Stimulated activated CD4-positive, alpha-beta T cell treated with anti-CD3 and anti-CD28 coated beads, TNF-alpha, amount 100 ng/mL, for 24 hours (primary cell): ENCODE results near the gene RPL31.

Experiments
- DNase-seq, 3 experiments: peaks; one replicate each; pipeline ENCODE4 v3.0.0-alpha.2; 2020; ENCODE audit warnings: low read depth in 3 of 3

The RPL31 gene

GRCh38 chr2:101001691-101002561, at the start of gene RPL31:
Gene RPL31, plus strand, starts transcription at chr2:101002289. Its CDS starts 413 bp downstream, at chr2:101002702.
- DNase-seq = peak; percentile 91 to 95 (median 93)

- no peak for DNase-seq
Observed at GRCh38 chr2:100952512-100952911, 49.6 kb upstream of the RPL31 start.

DNA sequence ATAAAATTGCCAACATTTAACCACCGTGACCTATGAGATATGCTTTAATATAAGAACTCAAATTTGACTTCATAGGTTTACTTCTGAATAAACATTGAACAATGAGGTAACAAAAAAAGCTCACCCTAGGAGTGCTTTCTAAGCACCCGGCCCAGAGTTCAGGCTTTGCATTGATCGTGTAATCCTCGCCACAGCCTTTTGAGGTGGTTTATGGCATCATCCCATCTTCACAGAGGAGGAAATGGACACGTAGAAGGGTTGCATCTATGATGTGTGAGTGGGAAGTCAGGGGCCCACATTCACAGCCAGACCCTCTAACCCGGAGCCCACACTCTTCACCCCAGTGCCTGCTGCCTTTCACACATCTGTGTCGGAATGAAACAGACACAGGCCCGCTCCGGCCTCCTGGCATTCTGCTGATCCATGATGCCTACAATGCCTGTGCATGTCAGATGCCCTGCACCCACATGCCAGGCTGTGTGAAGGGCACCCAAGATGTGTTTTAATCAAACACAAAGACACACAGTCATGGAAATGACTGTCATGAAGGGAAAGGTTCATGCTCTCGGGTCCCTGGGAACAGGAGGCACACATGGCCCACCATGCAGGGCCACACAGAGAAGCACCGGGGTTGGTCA, 48.6 kb upstream of the RPL31 start:
- DNase-seq = no peak

DNA sequence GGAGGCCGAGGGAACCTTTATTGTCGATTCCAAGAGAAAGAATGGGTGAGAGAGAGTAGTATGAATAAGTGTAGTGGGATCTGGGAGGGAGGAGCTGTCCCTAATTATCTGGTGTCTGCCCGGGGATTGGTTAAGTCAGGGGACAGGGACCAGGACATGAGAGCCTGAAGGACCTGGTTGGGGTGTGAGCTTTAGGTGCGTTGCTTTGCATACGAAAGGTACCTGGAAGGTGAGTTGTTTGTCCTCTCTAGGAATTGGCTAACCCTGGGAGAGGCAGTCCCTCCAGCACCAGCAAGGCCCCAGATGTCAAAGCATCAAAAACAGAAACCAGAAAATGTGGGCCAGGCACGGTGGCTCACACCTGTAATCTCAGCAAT, 48.1 kb upstream of the RPL31 start:
- DNase-seq = no peak

DNA sequence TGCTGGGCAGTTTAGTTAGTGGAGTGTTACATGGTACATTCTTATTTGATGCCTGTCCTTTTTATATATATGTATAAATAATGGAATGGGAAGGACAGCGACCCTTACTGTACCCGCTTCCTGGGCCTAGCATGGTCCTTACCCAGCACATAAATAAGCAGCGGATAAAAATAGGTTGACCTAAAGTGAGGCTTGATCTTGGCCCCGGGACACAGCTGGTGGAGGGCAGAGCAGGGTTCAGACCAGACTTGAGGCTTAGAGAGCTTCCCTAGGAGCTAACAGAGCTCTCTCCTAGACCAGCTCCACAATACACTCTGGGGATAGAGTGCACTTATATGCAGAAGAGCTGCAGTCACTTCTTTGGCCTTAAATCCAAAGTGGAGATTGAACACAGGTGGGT, 46.9 kb upstream of the RPL31 start:
- no peak for DNase-seq

DNA sequence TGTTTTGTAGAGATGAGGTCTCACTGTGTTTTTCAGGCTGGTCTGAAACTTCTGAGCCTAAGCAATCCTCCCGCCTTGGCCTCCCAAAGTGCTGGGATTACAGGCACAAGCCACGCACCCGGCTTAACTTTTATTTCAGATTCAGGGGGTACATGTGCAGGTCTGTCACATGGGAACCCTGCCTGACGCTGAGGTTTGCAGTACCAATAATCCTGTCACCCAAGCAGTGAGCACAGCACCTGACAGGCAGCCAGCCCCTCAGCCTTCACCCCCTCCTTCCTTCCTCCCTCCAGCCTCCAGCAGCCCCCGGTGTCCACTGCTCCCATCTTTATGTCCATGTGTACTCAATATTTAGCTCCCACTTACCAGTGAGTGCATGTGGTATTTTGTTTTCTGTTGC, 46.0 kb upstream of the RPL31 start:
- no peak for DNase-seq

- DNase-seq = no peak
Observed at GRCh38 chr2:100957996-100958653, 44.0 kb upstream of the RPL31 start.

DNA sequence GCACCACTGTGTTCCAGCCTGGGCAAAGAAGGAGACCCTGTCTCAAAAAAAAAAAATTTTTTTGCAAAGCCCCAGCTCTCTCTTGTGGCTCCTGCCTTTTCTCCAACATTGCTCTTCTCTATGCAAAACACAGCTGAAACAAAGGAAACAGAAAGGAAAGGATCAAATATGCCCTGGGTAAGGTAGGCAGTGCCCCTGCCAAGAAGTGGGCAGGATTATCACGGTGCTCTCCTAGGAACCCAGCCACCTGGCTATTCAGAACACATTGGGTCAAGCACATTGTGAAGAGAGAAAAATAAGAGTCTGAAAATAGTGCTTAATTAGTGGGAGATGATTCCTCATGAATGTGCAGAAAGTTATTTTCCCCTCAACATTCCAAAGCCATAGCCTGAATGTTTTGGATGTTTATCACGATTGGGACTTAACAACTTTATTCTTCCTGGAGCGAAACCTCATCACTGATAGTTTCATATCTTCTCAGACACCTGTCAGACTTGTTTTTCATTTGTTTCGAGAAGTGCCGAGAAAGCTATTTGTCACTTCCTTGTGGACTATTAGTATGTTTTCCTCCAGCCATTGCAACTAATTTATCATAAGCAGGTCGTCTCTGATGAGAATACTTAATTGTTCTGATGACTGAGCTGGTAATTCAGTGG, 42.7 kb upstream of the RPL31 start:
- DNase-seq = no peak

- DNase-seq = no peak
Observed at GRCh38 chr2:100960688-100961087, 41.4 kb upstream of the RPL31 start.

DNA sequence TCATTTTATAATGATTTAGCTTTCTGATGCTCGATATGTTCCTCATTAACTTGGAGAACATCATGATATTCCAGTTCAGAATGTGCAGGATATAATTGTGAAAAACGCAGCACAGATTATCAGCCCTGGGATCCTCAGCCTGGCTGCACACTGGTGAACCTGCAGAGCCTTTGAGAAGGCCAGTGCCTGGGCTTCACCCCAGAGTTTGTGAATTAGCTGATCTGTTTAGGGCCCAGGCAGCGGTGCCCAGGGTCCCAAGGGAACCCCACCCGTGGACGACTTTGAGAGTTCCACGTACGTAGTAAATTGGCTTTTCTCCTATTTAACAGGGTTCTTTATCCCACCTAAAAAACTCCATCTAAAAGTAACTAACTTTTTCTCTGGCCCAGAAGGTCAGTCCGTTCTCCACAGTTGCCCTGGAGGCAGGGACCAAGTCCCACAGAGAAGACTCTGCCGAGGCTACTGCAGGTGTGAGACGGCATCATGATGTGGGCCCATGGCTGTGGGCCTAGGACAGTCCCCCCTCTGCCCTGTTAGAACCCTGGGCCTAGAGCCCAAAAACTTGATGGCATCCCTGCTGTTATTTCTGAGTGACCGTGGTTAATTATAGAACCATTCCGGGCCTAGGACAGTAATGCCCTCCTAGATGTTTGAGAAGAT, 39.6 kb upstream of the RPL31 start:
- DNase-seq = no peak

- DNase-seq = no peak
Observed at GRCh38 chr2:100963026-100963375, 39.1 kb upstream of the RPL31 start.

GRCh38 chr2:100964222-100964621, 37.9 kb upstream of the RPL31 start:
- DNase-seq = no peak

GRCh38 chr2:100964681-100965169, 37.4 kb upstream of the RPL31 start:
- no peak for DNase-seq

- no peak for DNase-seq
Observed at GRCh38 chr2:100965596-100965995, 36.5 kb upstream of the RPL31 start.

DNA sequence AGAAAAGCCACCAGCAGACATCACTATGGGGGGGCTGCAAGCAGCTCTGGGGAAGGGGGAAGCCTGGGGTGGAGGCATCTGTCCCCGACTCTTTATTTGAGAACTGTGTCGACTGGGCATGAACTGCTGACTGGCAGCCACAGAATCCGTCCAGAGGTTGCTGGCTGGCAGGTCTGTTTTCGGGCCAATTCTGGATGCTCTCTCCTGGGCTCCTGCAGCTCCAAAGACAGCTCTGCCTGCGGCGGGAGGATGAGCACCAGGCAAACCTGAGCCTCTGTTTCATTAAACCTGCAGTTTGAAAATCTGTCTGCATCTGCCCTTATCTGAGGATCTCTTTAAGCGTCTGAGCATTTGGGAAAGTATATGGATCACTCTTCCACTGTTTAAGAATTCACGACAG, 34.4 kb upstream of the RPL31 start:
- no peak for DNase-seq

DNA sequence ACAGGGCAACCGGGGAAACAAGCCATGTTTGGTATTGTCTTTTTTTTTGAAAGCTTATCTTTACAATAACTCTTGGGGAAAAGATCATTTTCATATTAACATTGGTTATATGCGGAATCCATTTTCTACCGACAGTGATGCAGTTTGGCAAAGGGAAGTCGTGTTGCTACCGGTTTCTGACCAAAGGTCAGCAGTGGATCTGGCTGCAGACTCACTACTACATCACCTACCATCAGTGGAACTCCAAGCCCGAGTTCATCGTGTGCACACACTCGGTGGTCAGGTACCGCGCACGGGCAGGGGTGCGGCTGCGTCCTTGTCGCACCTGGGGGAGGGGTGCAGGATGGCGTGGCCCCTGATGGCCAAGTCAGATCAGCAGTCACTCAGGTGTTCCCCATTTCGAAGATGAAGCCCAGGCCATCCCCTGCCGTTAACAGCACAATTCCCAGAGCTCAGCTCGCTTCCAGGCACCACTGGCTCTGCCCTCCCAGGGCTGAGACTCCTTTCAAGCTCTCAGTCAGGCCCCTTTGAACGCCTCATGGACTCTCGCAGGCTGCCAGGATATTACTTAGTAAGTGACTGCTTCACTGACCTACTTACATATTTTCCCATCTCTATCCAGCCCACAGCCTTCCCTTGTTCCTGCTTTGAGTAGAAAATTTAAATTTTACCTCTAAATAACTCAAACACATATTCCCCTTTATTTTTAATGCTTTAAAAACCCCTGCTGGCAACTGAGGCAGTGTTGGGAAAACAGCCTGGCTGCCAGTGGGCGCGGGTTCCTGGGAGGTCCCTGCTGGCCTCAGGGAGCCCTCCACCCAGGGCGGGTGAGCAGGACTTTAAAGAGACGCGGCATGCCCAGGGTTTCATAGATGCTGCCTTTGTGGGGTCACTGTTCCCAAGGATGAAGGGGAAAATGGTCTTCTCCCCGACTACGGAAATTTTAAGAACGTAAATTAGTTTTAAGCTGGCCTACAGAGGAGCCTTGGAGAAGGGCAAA, 33.6 kb upstream of the RPL31 start:
- no peak for DNase-seq

- no peak for DNase-seq
Observed at GRCh38 chr2:100969998-100970397, 32.1 kb upstream of the RPL31 start.

GRCh38 chr2:100971221-100971620, 30.9 kb upstream of the RPL31 start:
- no peak for DNase-seq

- no peak for DNase-seq
Observed at GRCh38 chr2:100972452-100972851, 29.6 kb upstream of the RPL31 start.
